Measurements from ENCODE around the gene RSPH1.

The RSPH1 gene

GRCh38 chr21:42538479-42539275, 42.7 kb upstream of the RSPH1 start:
- H3K27ac ChIP-seq (ENCODE audit: low read depth, low read length), result no peak overlapping the region

GRCh38 chr21:42537106-42537742, 41.2 kb upstream of the RSPH1 start:
- Histone ChIP-seq H4K91ac (ENCODE audit: low read depth, low read length) (no peak overlapping the region), H3K79me1 (ENCODE audit: low read length) (no peaks in the 10 kb centered on the region), H3K4me1 (ENCODE audit: control insufficient read depth in 1 of 2, insufficient read depth in 2 of 2, low read length in 2 of 2) (no peaks in the 10 kb centered on the region), H2AFZ (ENCODE audit: insufficient read depth, low read length, poor library complexity) (no peak overlapping the region), H3K18ac (ENCODE audit: low read length) (no peak overlapping the region), H2BK120ac (ENCODE audit: insufficient read depth, low read length, poor library complexity) (no peak overlapping the region), H3K79me2 (ENCODE audit: control insufficient read depth, insufficient read depth, low read length, poor library complexity) (no peaks in the 10 kb centered on the region), H3K4me3 (ENCODE audit: low read depth, low read length) (no peak overlapping the region), H3K27ac (ENCODE audit: low read depth, low read length) (no peak overlapping the region), H3K4me2 (ENCODE audit: low read length) (no peak overlapping the region), H3K27me3 (ENCODE audit: insufficient read depth, low read length) (no peaks in the 10 kb centered on the region), H4K12ac (ENCODE audit: low read depth, low read length) (no peak overlapping the region), H3K14ac (ENCODE audit: low read length) (no peak overlapping the region), H3K23ac (ENCODE audit: low read length) (no peak overlapping the region), H2AK5ac (ENCODE audit: low read length) (no peak overlapping the region), H3K4ac (ENCODE audit: low read depth, low read length) (no peak overlapping the region), H2BK12ac (ENCODE audit: low read length) (no peak overlapping the region), H3K9ac (ENCODE audit: low read length) (no peak overlapping the region), H3K36me3 (ENCODE audit: control insufficient read depth in 1 of 2, insufficient read depth in 2 of 2, low read length in 2 of 2) (peaks cover 22 to 41% of the 10 kb centered on the region in 2 experiments), H4K8ac (ENCODE audit: low read depth, low read length) (no peak overlapping the region), H3K9me3 (ENCODE audit: insufficient read depth, low read depth, low read length) (no peaks in the 10 kb centered on the region), H2BK5ac (ENCODE audit: low read depth, low read length, poor library complexity) (no peak overlapping the region)
- no CpG with 5 or more reads among the region's 4 CpGs for WGBS (ENCODE audit: extremely low coverage, insufficient coverage, insufficient read length)
- DNase-seq, result no peak

More at GRCh38 chr21:42538479-42539275, 42.7 kb upstream of the RSPH1 start:
- Histone ChIP-seq H3K4ac (ENCODE audit: low read depth, low read length) (no peak overlapping the region), H3K18ac (ENCODE audit: low read length) (no peak overlapping the region), H2AK5ac (ENCODE audit: low read length) (no peak overlapping the region), H2BK12ac (ENCODE audit: low read length) (no peak overlapping the region), H3K79me2 (ENCODE audit: control insufficient read depth, insufficient read depth, low read length, poor library complexity) (no peaks in the 10 kb centered on the region), H3K4me1 (ENCODE audit: control insufficient read depth in 1 of 2, insufficient read depth in 2 of 2, low read length in 2 of 2) (no peaks in the 10 kb centered on the region), H3K79me1 (ENCODE audit: low read length) (no peaks in the 10 kb centered on the region), H2AFZ (ENCODE audit: insufficient read depth, low read length, poor library complexity) (no peak overlapping the region), H4K12ac (ENCODE audit: low read depth, low read length) (no peak overlapping the region), H3K27me3 (ENCODE audit: insufficient read depth, low read length) (no peaks in the 10 kb centered on the region), H3K4me2 (ENCODE audit: low read length) (no peak overlapping the region), H4K91ac (ENCODE audit: low read depth, low read length) (no peak overlapping the region), H4K8ac (ENCODE audit: low read depth, low read length) (no peak overlapping the region), H2BK5ac (ENCODE audit: low read depth, low read length, poor library complexity) (no peak overlapping the region), H3K9ac (ENCODE audit: low read length) (no peak overlapping the region), H3K14ac (ENCODE audit: low read length) (no peak overlapping the region), H3K9me3 (ENCODE audit: insufficient read depth, low read depth, low read length) (no peaks in the 10 kb centered on the region), H2BK120ac (ENCODE audit: insufficient read depth, low read length, poor library complexity) (no peak overlapping the region), H3K36me3 (ENCODE audit: control insufficient read depth in 1 of 2, insufficient read depth in 2 of 2, low read length in 2 of 2) (peaks cover 27 to 45% of the 10 kb centered on the region in 2 experiments), H3K4me3 (ENCODE audit: low read depth, low read length) (no peak overlapping the region), H3K23ac (ENCODE audit: low read length) (no peak overlapping the region)
- DNase-seq, result no peak
- no CpG with 5 or more reads among the region's 10 CpGs for WGBS (ENCODE audit: extremely low coverage, insufficient coverage, insufficient read length)

GRCh38 chr21:42536601-42537000, 40.6 kb upstream of the RSPH1 start:
- H3K79me1 ChIP-seq (ENCODE audit: low read length), result no peaks in the 10 kb centered on the region
- H4K8ac ChIP-seq (ENCODE audit: low read depth, low read length), result no peak overlapping the region
- H3K23ac ChIP-seq (ENCODE audit: low read length), result no peak overlapping the region
- H3K4me1 ChIP-seq (ENCODE audit: control insufficient read depth in 1 of 2, insufficient read depth in 2 of 2, low read length in 2 of 2), result no peaks in the 10 kb centered on the region
- H4K12ac ChIP-seq (ENCODE audit: low read depth, low read length), result no peak overlapping the region
- H4K91ac ChIP-seq (ENCODE audit: low read depth, low read length), result no peak overlapping the region
- H2BK120ac ChIP-seq (ENCODE audit: insufficient read depth, low read length, poor library complexity), result no peak overlapping the region
- H3K27me3 ChIP-seq (ENCODE audit: insufficient read depth, low read length), result no peaks in the 10 kb centered on the region
- no peak overlapping the region for H3K18ac ChIP-seq (ENCODE audit: low read length)
- H2AFZ ChIP-seq (ENCODE audit: insufficient read depth, low read length, poor library complexity), result no peak overlapping the region
- no peak overlapping the region for H3K4me2 ChIP-seq (ENCODE audit: low read length)
- no peak overlapping the region for H3K9ac ChIP-seq (ENCODE audit: low read length)
- H2BK12ac ChIP-seq (ENCODE audit: low read length), result no peak overlapping the region
- no peak overlapping the region for H3K14ac ChIP-seq (ENCODE audit: low read length)
- no peak for DNase-seq
- H3K4ac ChIP-seq (ENCODE audit: low read depth, low read length), result no peak overlapping the region
- H3K36me3 ChIP-seq (ENCODE audit: control insufficient read depth in 1 of 2, insufficient read depth in 2 of 2, low read length in 2 of 2), result peaks cover 18 to 41% of the 10 kb centered on the region in 2 experiments
- H3K27ac ChIP-seq (ENCODE audit: low read depth, low read length), result no peak overlapping the region
- no CpG with 5 or more reads among the region's 8 CpGs for WGBS (ENCODE audit: extremely low coverage, insufficient coverage, insufficient read length)
- no peaks in the 10 kb centered on the region for H3K79me2 ChIP-seq (ENCODE audit: control insufficient read depth, insufficient read depth, low read length, poor library complexity)
- no peaks in the 10 kb centered on the region for H3K9me3 ChIP-seq (ENCODE audit: insufficient read depth, low read depth, low read length)
- no peak overlapping the region for H2AK5ac ChIP-seq (ENCODE audit: low read length)
- no peak overlapping the region for H3K4me3 ChIP-seq (ENCODE audit: low read depth, low read length)
- no peak overlapping the region for H2BK5ac ChIP-seq (ENCODE audit: low read depth, low read length, poor library complexity)

- H4K8ac ChIP-seq (ENCODE audit: low read depth, low read length), result no peak overlapping the region
- no peak overlapping the region for H3K4me3 ChIP-seq (ENCODE audit: low read depth, low read length)
- H2AK5ac ChIP-seq (ENCODE audit: low read length), result no peak overlapping the region
- no peaks in the 10 kb centered on the region for H3K79me2 ChIP-seq (ENCODE audit: control insufficient read depth, insufficient read depth, low read length, poor library complexity)
- H3K23ac ChIP-seq (ENCODE audit: low read length), result no peak overlapping the region
- no peak overlapping the region for H2AFZ ChIP-seq (ENCODE audit: insufficient read depth, low read length, poor library complexity)
- no peak for DNase-seq
- no peak overlapping the region for H3K14ac ChIP-seq (ENCODE audit: low read length)
- no peak overlapping the region for H3K4me2 ChIP-seq (ENCODE audit: low read length)
- no peak overlapping the region for H4K12ac ChIP-seq (ENCODE audit: low read depth, low read length)
- H3K18ac ChIP-seq (ENCODE audit: low read length), result no peak overlapping the region
- H2BK5ac ChIP-seq (ENCODE audit: low read depth, low read length, poor library complexity), result no peak overlapping the region
- H3K27ac ChIP-seq (ENCODE audit: low read depth, low read length), result no peak overlapping the region
- H3K4ac ChIP-seq (ENCODE audit: low read depth, low read length), result no peak overlapping the region
- no peak overlapping the region for H2BK12ac ChIP-seq (ENCODE audit: low read length)
- H3K36me3 ChIP-seq (ENCODE audit: control insufficient read depth in 1 of 2, insufficient read depth in 2 of 2, low read length in 2 of 2), result peaks cover 16 to 41% of the 10 kb centered on the region in 2 experiments
- H3K9ac ChIP-seq (ENCODE audit: low read length), result no peak overlapping the region
- WGBS (ENCODE audit: extremely low coverage, insufficient coverage, insufficient read length), result no CpG with 5 or more reads among the region's 17 CpGs
- no peak overlapping the region for H2BK120ac ChIP-seq (ENCODE audit: insufficient read depth, low read length, poor library complexity)
- H3K9me3 ChIP-seq (ENCODE audit: insufficient read depth, low read depth, low read length), result no peaks in the 10 kb centered on the region
- H3K27me3 ChIP-seq (ENCODE audit: insufficient read depth, low read length), result no peaks in the 10 kb centered on the region
- no peaks in the 10 kb centered on the region for H3K79me1 ChIP-seq (ENCODE audit: low read length)
- no peaks in the 10 kb centered on the region for H3K4me1 ChIP-seq (ENCODE audit: control insufficient read depth in 1 of 2, insufficient read depth in 2 of 2, low read length in 2 of 2)
- no peak overlapping the region for H4K91ac ChIP-seq (ENCODE audit: low read depth, low read length)
Observed at GRCh38 chr21:42535602-42536171, 39.7 kb upstream of the RSPH1 start.

Measured in trophoblast cell (in vitro differentiated cells and primary cell).